GM19463 (cell line): Measurements from ENCODE around the gene REEP6.

Source experiments
- ATAC-seq: cut with Tn5 transposase; IDR thresholded peaks from one replicate; pipeline ENCODE4 v1.9.1; 2021; ENCODE audit warnings: mild to moderate bottlenecking, moderate library complexity; ENCODE audit not compliant: unreplicated experiment

REEP6 gene

GRCh38 chr19:1540365-1540925 lies 49.5 kb downstream of the REEP6 start:
- no peak for ATAC-seq
